HCT116 (cell line): ENCODE measurements around the gene GRK1. TPM values are rescaled to one million over a fixed set of nuclear protein-coding genes. Genes with fewer than 3 reads are reported as not detected.

Experiments
- ATAC-seq: fragments of 200-7000 bp; cut with Tn5 transposase; 2 replicates; pipeline ENCODE4 v1.9.1; 2020; ENCODE audit warnings: mild to moderate bottlenecking, moderate library complexity
- BruUV-seq: library from RNA; stranded (reverse); fragments of 400-500 nt; replicated peaks from 2 replicates; lab custom pipeline; 2021; lab: Mats Ljungman, UMichigan
- CTCF ChIA-PET: fragments of 300-600 bp; sonication (Branson Sonifier 250); formaldehyde crosslinking; loops from one replicate; lab custom pipeline; 2021; ENCODE audit warnings: antibody characterized with exemption; lab: Charles Lee
- POLR2A ChIA-PET: fragments of 300-600, 350-600 bp; sonication (Branson Sonifier 250); formaldehyde crosslinking; loops from one replicate; lab custom pipeline; 2021; ENCODE audit warnings: antibody characterized with exemption; lab: Charles Lee
- RAD21 ChIA-PET, 2 experiments: fragments of 300-600 bp; sonication (Branson Sonifier 250); formaldehyde crosslinking; loops; one replicate each; lab custom pipeline; 2023; ENCODE audit warnings: low total read pairs in 2 of 2; ENCODE audit not compliant: uncharacterized antibody in 2 of 2, unreplicated experiment in 2 of 2, low non-redundant PET in 1 of 2; lab: Charles Lee
- DNase-seq: peaks from one replicate; pipeline ENCODE4 v3.0.0-alpha.2; 2010; ENCODE audit warnings: low read depth, low spot score
- H2AFZ ChIP-seq: fragments of 200-600 bp; shearing (Covaris generic), sonication (generic); 2 replicates; pipeline ENCODE4 v1.6.1; 2017; ENCODE audit warnings: low read depth, mixed run types, mixed read lengths, antibody characterized with exemption, low read length; ENCODE audit not compliant: poor library complexity, severe bottlenecking
- H3K27ac ChIP-seq: 2 replicates; pipeline ENCODE4 v1.5.1; 2012; ENCODE audit warnings: low read depth, low read length
- H3K27me3 ChIP-seq: fragments of 200-600 bp; sonication (generic); 2 replicates; pipeline ENCODE4 v1.6.1; 2016; ENCODE audit warnings: mixed run types, low read length, mixed read lengths; ENCODE audit not compliant: insufficient read depth
- H3K36me3 ChIP-seq, 2 experiments: fragments of 200-500 bp in 1 of 2; fragments of 200-600 bp in 1 of 2; sonication (Bioruptor generic) in 1 of 2; sonication (generic) in 1 of 2; 2 replicates each; pipeline versions ENCODE4 v1.5.1 to v1.6.1; 2014 to 2016; ENCODE audit warnings: low read length in 2 of 2, inconsistent platforms in 1 of 2, mixed read lengths in 1 of 2, mixed run types in 1 of 2; ENCODE audit not compliant: insufficient read depth in 2 of 2, control insufficient read depth in 1 of 2
- H3K4me1 ChIP-seq, 2 experiments: fragments of 200-600 bp in 1 of 2; sonication (generic) in 1 of 2; 2 replicates each; pipeline versions ENCODE4 v1.5.1 to v1.6.1; 2012 to 2017; ENCODE audit warnings: low read length in 2 of 2, inconsistent platforms in 1 of 2, mild to moderate bottlenecking in 1 of 2, mixed read lengths in 1 of 2, mixed run types in 1 of 2, moderate library complexity in 1 of 2; ENCODE audit not compliant: insufficient read depth in 2 of 2, control insufficient read depth in 1 of 2
- H3K4me2 ChIP-seq: fragments of 200-600 bp; sonication (generic); 2 replicates; pipeline ENCODE4 v1.6.1; 2017; ENCODE audit warnings: mixed run types, low read length, mixed read lengths
- H3K4me3 ChIP-seq, 2 experiments: fragments of 200-600 bp in 1 of 2; sonication (generic) in 1 of 2; replicated peaks in 1 of 2; 2 replicates each; pipeline ENCODE4 v1.5.1; 2011 to 2016; ENCODE audit warnings: low read length in 2 of 2, control low read depth in 1 of 2, low read depth in 1 of 2, mild to moderate bottlenecking in 1 of 2, mixed read lengths in 1 of 2, mixed run types in 1 of 2
- H3K79me2 ChIP-seq: fragments of 200-600 bp; sonication (generic); 2 replicates; pipeline ENCODE4 v1.6.1; 2017; ENCODE audit warnings: mild to moderate bottlenecking, mixed run types, low read length, moderate library complexity, mixed read lengths; ENCODE audit not compliant: insufficient read depth
- H3K9ac ChIP-seq: fragments of 200-600 bp; sonication (generic); 2 replicates; pipeline ENCODE4 v1.6.1; 2016; ENCODE audit warnings: low read length, mixed read lengths
- H3K9me2 ChIP-seq: fragments of 200-600 bp; sonication (generic), shearing (Covaris generic); 2 replicates; pipeline ENCODE4 v1.6.1; 2017; ENCODE audit warnings: mixed run types, mild to moderate bottlenecking, moderate library complexity; ENCODE audit not compliant: insufficient read depth
- H3K9me3 ChIP-seq, 2 experiments: fragments of 200-500 bp in 1 of 2; fragments of 200-600 bp in 1 of 2; sonication (Bioruptor generic) in 1 of 2; sonication (generic) in 1 of 2; 2 replicates each; pipeline ENCODE4 v1.6.1; 2014 to 2017; ENCODE audit warnings: low read length in 2 of 2, mixed read lengths in 2 of 2, inconsistent platforms in 1 of 2, low read depth in 1 of 2, mild to moderate bottlenecking in 1 of 2, mixed run types in 1 of 2, moderate library complexity in 1 of 2; ENCODE audit not compliant: control insufficient read depth in 1 of 2, insufficient read depth in 1 of 2
- H4K20me1 ChIP-seq: fragments of 200-600 bp; sonication (generic), shearing (Covaris generic); 2 replicates; pipeline ENCODE4 v1.6.1; 2017; ENCODE audit warnings: mixed run types, mild to moderate bottlenecking, moderate library complexity; ENCODE audit not compliant: insufficient read depth
- CBX3 ChIP-seq: IDR thresholded peaks from 2 replicates; pipeline ENCODE4 v1.6.1; 2012; ENCODE audit warnings: low read depth
- ELF1 ChIP-seq: IDR thresholded peaks from 2 replicates; pipeline ENCODE4 v1.6.1; 2012; ENCODE audit warnings: low read depth, borderline replicate concordance
- EZH2 ChIP-seq: fragments of 200-600 bp; sonication (generic); IDR thresholded peaks from 2 replicates; pipeline ENCODE4 v1.6.1; 2017; ENCODE audit warnings: antibody characterized with exemption, mixed run types
- EZH2phosphoT487 ChIP-seq: fragments of 200-600 bp; IDR thresholded peaks from 2 replicates; pipeline ENCODE4 v1.6.1; 2018; ENCODE audit warnings: antibody characterized with exemption, borderline replicate concordance
- FOSL1 ChIP-seq: IDR thresholded peaks from 2 replicates; pipeline ENCODE4 v1.6.1; 2012; ENCODE audit warnings: low read depth
- POLR2A ChIP-seq: IDR thresholded peaks from 2 replicates; pipeline ENCODE4 v1.7.0; 2011; ENCODE audit warnings: borderline replicate concordance; ENCODE audit not compliant: insufficient read depth, insufficient read length; ENCODE audit errors: extremely low read depth
- SIN3A ChIP-seq: IDR thresholded peaks from 2 replicates; pipeline ENCODE4 v1.6.1; 2012; ENCODE audit warnings: low read depth
- SP1 ChIP-seq: IDR thresholded peaks from 2 replicates; pipeline ENCODE4 v1.6.1; 2012; ENCODE audit warnings: low read depth
- SRF ChIP-seq: IDR thresholded peaks from 2 replicates; pipeline ENCODE4 v1.6.1; 2012; ENCODE audit warnings: low read depth
- TCF7L2 ChIP-seq: IDR thresholded peaks from 2 replicates; pipeline ENCODE4 v1.7.0; 2011; ENCODE audit warnings: borderline replicate concordance, inconsistent platforms; ENCODE audit not compliant: insufficient read depth, insufficient read length; ENCODE audit errors: extremely low read depth
- YY1 ChIP-seq: IDR thresholded peaks from 2 replicates; pipeline ENCODE4 v1.6.1; 2011; ENCODE audit warnings: low read length, low read depth, moderate library complexity, mild to moderate bottlenecking; ENCODE audit not compliant: insufficient replicate concordance; ENCODE audit errors: extremely low read depth
- ZFX ChIP-seq: fragments of 450-650 bp; IDR thresholded peaks from 2 replicates; pipeline ENCODE4 v1.6.1; 2017
- ZNF274 ChIP-seq: fragments of 200-500 bp; sonication (Bioruptor generic); IDR thresholded peaks from 2 replicates; pipeline ENCODE4 v1.6.1; 2014; ENCODE audit warnings: mild to moderate bottlenecking, low read depth, low read length, inconsistent platforms
- intact Hi-C: fragments of 100-400 bp; cut with micrococcal nuclease; formaldehyde crosslinking; loops from 2 replicates; pipeline ENCODE4 v1.10.0; 2022
- total RNA-seq: library from RNA; stranded (reverse); gene quantifications from one replicate; pipeline ENCODE4 v1.2.1, GENCODE V29; 2021; ENCODE audit not compliant: unreplicated experiment
- TF ChIP-seq, protein P1 (sequence below): IDR thresholded peaks from 2 replicates; pipeline ENCODE4 v1.6.1; 2012
- TF ChIP-seq, protein P2 (sequence below): IDR thresholded peaks from 2 replicates; pipeline ENCODE4 v1.6.1; 2012
- TF ChIP-seq, protein P3 (sequence below), 3 experiments: fragments of 200-600 bp in 1 of 3; sonication (generic) in 1 of 3; IDR thresholded peaks in 2 of 3; conservative IDR thresholded peaks in 1 of 3; 2 replicates each; pipeline ENCODE4 v1.5.1; 2012 to 2017; ENCODE audit warnings: low read depth in 2 of 3, low read length in 2 of 3, antibody characterized with exemption in 1 of 3, borderline replicate concordance in 1 of 3, control low read depth in 1 of 3, mild to moderate bottlenecking in 1 of 3, mixed read lengths in 1 of 3, mixed run types in 1 of 3, moderate library complexity in 1 of 3; ENCODE audit not compliant: insufficient read depth in 1 of 3
- TF ChIP-seq, protein P4 (sequence below): IDR thresholded peaks from 2 replicates; pipeline ENCODE4 v1.6.1; 2011; ENCODE audit warnings: mild to moderate bottlenecking, low read length, moderate library complexity; ENCODE audit not compliant: insufficient replicate concordance; ENCODE audit errors: extremely low read depth

Gene GRK1
- total RNA-seq, 1 experiment from 2014 or later, result not detected

DNA sequence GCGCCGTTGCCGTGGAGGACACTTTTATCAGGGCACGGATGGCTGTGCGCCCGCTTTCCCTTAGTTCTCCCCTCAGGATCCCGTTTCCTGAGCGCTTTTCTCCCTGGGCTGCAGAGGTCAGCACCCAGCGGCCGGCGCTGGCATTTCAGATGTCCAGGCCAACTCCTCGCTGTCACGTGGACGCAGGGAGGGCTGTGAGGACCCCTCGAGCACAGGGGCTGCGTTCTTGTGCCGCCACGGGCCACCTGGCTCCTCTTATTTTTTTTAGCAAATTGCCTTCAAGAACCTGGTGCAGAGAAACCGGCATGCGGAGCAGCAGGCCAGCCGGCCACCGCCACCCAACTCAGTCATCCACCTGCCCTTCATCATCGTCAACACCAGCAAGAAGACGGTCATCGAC, 31.3 kb upstream of the GRK1 start (continued):
- no peak for TF ChIP-seq POLR2A
- TF ChIP-seq, protein P1, sequence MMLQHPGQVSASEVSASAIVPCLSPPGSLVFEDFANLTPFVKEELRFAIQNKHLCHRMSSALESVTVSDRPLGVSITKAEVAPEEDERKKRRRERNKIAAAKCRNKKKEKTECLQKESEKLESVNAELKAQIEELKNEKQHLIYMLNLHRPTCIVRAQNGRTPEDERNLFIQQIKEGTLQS, result no peak
- TF ChIP-seq, protein P2, sequence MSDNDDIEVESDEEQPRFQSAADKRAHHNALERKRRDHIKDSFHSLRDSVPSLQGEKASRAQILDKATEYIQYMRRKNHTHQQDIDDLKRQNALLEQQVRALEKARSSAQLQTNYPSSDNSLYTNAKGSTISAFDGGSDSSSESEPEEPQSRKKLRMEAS, result no peak

DNA sequence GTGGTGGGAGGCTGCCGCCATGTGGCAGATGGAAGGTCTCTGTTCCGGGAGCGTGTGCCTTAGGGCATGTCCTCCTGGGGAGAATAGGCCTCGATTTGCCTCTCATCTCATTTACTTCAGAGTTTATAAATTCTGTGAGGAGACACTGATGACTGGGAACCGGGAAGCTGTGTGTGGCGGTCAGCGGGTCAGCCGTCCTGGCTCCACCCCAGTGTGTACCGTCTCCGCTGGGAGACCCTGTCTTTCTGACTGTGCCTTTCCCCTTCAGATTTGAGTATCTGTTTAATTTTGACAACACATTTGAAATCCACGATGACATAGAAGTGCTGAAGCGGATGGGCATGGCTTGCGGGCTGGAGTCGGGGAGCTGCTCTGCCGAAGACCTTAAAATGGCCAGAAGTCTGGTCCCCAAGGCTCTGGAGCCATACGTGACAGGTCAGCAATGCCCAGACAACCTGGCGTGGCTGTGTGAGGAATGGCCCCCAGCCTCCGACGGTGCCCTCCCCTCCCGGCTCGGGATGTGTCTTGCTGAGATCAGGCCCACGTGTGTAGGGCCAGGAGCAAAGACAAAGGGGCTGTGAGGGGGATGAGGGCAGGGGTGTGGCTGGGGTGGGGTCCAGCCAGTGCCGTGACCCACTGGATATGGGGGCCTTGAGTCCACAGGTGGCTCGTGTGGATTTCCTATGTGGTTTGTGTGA, 30.6 kb upstream of the GRK1 start:
- ChIA-PET POLR2A (no interaction called here), CTCF (no interaction called here), RAD21 (no interaction called here)
- ATAC-seq (no peak), DNase-seq (no peak)
- Histone ChIP-seq H3K4me2 (no peak overlapping the region), H3K36me3 (peaks cover 38 to 81% of the 10 kb centered on the region in 2 experiments; a peak in 3 of 4 replicates), H3K9ac (no peak overlapping the region), H3K79me2 (peaks cover 22% of the 10 kb centered on the region; the same call in 1 of the 2 replicates), H3K4me3 (no peak overlapping the region), H4K20me1 (no peaks in the 10 kb centered on the region), H3K9me2 (no peaks in the 10 kb centered on the region), H2AFZ (no peak overlapping the region), H3K4me1 (no peaks in the 10 kb centered on the region), H3K27ac (no peak overlapping the region), H3K9me3 (no peaks in the 10 kb centered on the region), H3K27me3 (no peaks in the 10 kb centered on the region)
- intact Hi-C loops, result no loop called here
- BruUV-seq, result no TSS peak
- TF ChIP-seq ZNF274, result no peak
- no peak for TF ChIP-seq POLR2A
- no peak for TF ChIP-seq SP1
- TF ChIP-seq ELF1, result no peak
- no peak for TF ChIP-seq EZH2phosphoT487
- TF ChIP-seq SIN3A, result no peak
- TF ChIP-seq FOSL1, result no peak
- no peak for TF ChIP-seq ZFX
- no peak for TF ChIP-seq EZH2
- TF ChIP-seq CBX3, result no peak
- no peak for TF ChIP-seq SRF
- TF ChIP-seq, protein P3, sequence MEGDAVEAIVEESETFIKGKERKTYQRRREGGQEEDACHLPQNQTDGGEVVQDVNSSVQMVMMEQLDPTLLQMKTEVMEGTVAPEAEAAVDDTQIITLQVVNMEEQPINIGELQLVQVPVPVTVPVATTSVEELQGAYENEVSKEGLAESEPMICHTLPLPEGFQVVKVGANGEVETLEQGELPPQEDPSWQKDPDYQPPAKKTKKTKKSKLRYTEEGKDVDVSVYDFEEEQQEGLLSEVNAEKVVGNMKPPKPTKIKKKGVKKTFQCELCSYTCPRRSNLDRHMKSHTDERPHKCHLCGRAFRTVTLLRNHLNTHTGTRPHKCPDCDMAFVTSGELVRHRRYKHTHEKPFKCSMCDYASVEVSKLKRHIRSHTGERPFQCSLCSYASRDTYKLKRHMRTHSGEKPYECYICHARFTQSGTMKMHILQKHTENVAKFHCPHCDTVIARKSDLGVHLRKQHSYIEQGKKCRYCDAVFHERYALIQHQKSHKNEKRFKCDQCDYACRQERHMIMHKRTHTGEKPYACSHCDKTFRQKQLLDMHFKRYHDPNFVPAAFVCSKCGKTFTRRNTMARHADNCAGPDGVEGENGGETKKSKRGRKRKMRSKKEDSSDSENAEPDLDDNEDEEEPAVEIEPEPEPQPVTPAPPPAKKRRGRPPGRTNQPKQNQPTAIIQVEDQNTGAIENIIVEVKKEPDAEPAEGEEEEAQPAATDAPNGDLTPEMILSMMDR (IDR thresholded peaks at IDR 0.05 in 2 of 3, conservative IDR thresholded peaks at IDR 0.05 in 1 of 3; ENCODE audit: borderline replicate concordance in 1 of 3, insufficient read depth in 1 of 3, low read depth in 2 of 3, low read length in 2 of 3), result no peak
- TF ChIP-seq, protein P2, result no peak
- TF ChIP-seq, protein P1, result no peak
- TF ChIP-seq TCF7L2, result no peak
- TF ChIP-seq, protein P4, sequence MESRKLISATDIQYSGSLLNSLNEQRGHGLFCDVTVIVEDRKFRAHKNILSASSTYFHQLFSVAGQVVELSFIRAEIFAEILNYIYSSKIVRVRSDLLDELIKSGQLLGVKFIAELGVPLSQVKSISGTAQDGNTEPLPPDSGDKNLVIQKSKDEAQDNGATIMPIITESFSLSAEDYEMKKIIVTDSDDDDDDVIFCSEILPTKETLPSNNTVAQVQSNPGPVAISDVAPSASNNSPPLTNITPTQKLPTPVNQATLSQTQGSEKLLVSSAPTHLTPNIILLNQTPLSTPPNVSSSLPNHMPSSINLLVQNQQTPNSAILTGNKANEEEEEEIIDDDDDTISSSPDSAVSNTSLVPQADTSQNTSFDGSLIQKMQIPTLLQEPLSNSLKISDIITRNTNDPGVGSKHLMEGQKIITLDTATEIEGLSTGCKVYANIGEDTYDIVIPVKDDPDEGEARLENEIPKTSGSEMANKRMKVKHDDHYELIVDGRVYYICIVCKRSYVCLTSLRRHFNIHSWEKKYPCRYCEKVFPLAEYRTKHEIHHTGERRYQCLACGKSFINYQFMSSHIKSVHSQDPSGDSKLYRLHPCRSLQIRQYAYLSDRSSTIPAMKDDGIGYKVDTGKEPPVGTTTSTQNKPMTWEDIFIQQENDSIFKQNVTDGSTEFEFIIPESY, result no peak
- no peak for TF ChIP-seq YY1
